Osteocyte (in vitro differentiated cells): ENCODE results near the gene ABCC6. TPM values are rescaled to one million over a fixed set of nuclear protein-coding genes. Genes with fewer than 3 reads are reported as not detected.

Source experiments
- DNase-seq: peaks from one replicate; pipeline ENCODE4 v3.0.0; 2021; ENCODE audit warnings: mixed read lengths; ENCODE audit not compliant: unreplicated experiment; ENCODE audit errors: extremely low spot score
- H3K27ac Mint-ChIP-seq: one replicate; pipeline ENCODE4 v1.8.0; 2021; ENCODE audit warnings: mild to moderate bottlenecking, mixed read lengths; ENCODE audit not compliant: unreplicated experiment
- H3K27me3 Mint-ChIP-seq: one replicate; pipeline ENCODE4 v1.8.0; 2021; ENCODE audit warnings: mixed read lengths; ENCODE audit not compliant: unreplicated experiment
- H3K36me3 Mint-ChIP-seq: one replicate; pipeline ENCODE4 v1.8.0; 2021; ENCODE audit warnings: mixed read lengths; ENCODE audit not compliant: unreplicated experiment
- H3K4me1 Mint-ChIP-seq: one replicate; pipeline ENCODE4 v1.8.0; 2021; ENCODE audit warnings: mixed read lengths; ENCODE audit not compliant: unreplicated experiment
- H3K4me3 Mint-ChIP-seq: one replicate; pipeline ENCODE4 v1.8.0; 2021; ENCODE audit warnings: mild to moderate bottlenecking, moderate library complexity, mixed read lengths; ENCODE audit not compliant: unreplicated experiment
- H3K9me3 Mint-ChIP-seq: one replicate; pipeline ENCODE4 v1.8.0; 2021; ENCODE audit warnings: mixed read lengths; ENCODE audit not compliant: unreplicated experiment
- CTCF ChIP-seq: fragments of 200-600 bp; sonication (generic); IDR thresholded peaks from 2 replicates; pipeline ENCODE4 v1.5.0; 2021; ENCODE audit warnings: antibody characterized with exemption, mild to moderate bottlenecking, moderate library complexity
- total RNA-seq: library from RNA; stranded (reverse); gene quantifications from 2 replicates; pipeline ENCODE4 v1.2.1, GENCODE V29; 2021

Gene ABCC6
- total RNA-seq, 1 donor from 2014 or later: 1.4 TPM

- Mint-ChIP-seq H3K27ac (peak overlapping the region; percentile 48), H3K9me3 (peaks cover 3% of the 10 kb centered on the region), H3K27me3 (no peaks in the 10 kb centered on the region), H3K4me1 (no peaks in the 10 kb centered on the region), H3K4me3 (no peak overlapping the region), H3K36me3 (peaks cover 64% of the 10 kb centered on the region)
- DNase-seq: no peak
- TF ChIP-seq CTCF: peak; percentile 80
These were observed 95.7 kb downstream of the ABCC6 start for GRCh38 chr16:16127469-16128116.

GRCh38 chr16:16126896-16127295 is 96.4 kb downstream of the ABCC6 start:
- TF ChIP-seq CTCF: no peak
- peak overlapping the region; percentile 48 for H3K27ac Mint-ChIP-seq
- peaks cover 64% of the 10 kb centered on the region for H3K36me3 Mint-ChIP-seq
- no peak overlapping the region for H3K4me3 Mint-ChIP-seq
- H3K27me3 Mint-ChIP-seq: no peaks in the 10 kb centered on the region
- peaks cover 3% of the 10 kb centered on the region for H3K9me3 Mint-ChIP-seq
- no peak for DNase-seq
- no peaks in the 10 kb centered on the region for H3K4me1 Mint-ChIP-seq

- H3K4me3 Mint-ChIP-seq: no peak overlapping the region
These were observed 98.3 kb downstream of the ABCC6 start for GRCh38 chr16:16124974-16125373.

GRCh38 chr16:16124438-16124837 is 98.9 kb downstream of the ABCC6 start:
- Mint-ChIP-seq H3K9me3 (peaks cover 3% of the 10 kb centered on the region), H3K27ac (no peak overlapping the region), H3K27me3 (no peaks in the 10 kb centered on the region), H3K4me3 (no peak overlapping the region), H3K36me3 (peaks cover 75% of the 10 kb centered on the region), H3K4me1 (no peaks in the 10 kb centered on the region)
- TF ChIP-seq CTCF: no peak
- no peak for DNase-seq

More at GRCh38 chr16:16124974-16125373, 98.3 kb downstream of the ABCC6 start:
- TF ChIP-seq CTCF: no peak
- Mint-ChIP-seq H3K27me3 (no peaks in the 10 kb centered on the region), H3K27ac (no peak overlapping the region), H3K9me3 (peaks cover 3% of the 10 kb centered on the region), H3K4me1 (no peaks in the 10 kb centered on the region), H3K36me3 (peaks cover 72% of the 10 kb centered on the region)
- no peak for DNase-seq

- peaks cover 78% of the 10 kb centered on the region for H3K36me3 Mint-ChIP-seq
- H3K27me3 Mint-ChIP-seq: no peaks in the 10 kb centered on the region
- DNase-seq: no peak
- no peaks in the 10 kb centered on the region for H3K4me1 Mint-ChIP-seq
- no peak overlapping the region for H3K27ac Mint-ChIP-seq
- TF ChIP-seq CTCF: no peak
- H3K4me3 Mint-ChIP-seq: no peak overlapping the region
- peaks cover 3% of the 10 kb centered on the region for H3K9me3 Mint-ChIP-seq
These were observed 101.0 kb downstream of the ABCC6 start for GRCh38 chr16:16122264-16122663.
